Activated CD4-positive, CD25-positive, alpha-beta regulatory T cell treated with anti-CD3 and anti-CD28 coated beads, Interleukin-2, amount 50 U/mL, for 72 hours (primary cell): ENCODE results near the gene CHKA.

ENCODE experiments used
- DNase-seq: peaks from one replicate; pipeline ENCODE4 v3.0.0; 2021

CHKA gene

GRCh38 chr11:68030318-68031143, 90.7 kb downstream of the CHKA start, which contains the start of gene NDUFS8:
Gene NDUFS8 (plus strand): TSS chr11:68030681. CDS start chr11:68032152, 1,471 bp downstream.
- peak; percentile 94 for DNase-seq

GRCh38 chr11:68028802-68029545, 92.2 kb downstream of the CHKA start:
- no peak for DNase-seq

- DNase-seq: no peak
Observed at GRCh38 chr11:68027667-68028066, 93.5 kb downstream of the CHKA start.

DNA sequence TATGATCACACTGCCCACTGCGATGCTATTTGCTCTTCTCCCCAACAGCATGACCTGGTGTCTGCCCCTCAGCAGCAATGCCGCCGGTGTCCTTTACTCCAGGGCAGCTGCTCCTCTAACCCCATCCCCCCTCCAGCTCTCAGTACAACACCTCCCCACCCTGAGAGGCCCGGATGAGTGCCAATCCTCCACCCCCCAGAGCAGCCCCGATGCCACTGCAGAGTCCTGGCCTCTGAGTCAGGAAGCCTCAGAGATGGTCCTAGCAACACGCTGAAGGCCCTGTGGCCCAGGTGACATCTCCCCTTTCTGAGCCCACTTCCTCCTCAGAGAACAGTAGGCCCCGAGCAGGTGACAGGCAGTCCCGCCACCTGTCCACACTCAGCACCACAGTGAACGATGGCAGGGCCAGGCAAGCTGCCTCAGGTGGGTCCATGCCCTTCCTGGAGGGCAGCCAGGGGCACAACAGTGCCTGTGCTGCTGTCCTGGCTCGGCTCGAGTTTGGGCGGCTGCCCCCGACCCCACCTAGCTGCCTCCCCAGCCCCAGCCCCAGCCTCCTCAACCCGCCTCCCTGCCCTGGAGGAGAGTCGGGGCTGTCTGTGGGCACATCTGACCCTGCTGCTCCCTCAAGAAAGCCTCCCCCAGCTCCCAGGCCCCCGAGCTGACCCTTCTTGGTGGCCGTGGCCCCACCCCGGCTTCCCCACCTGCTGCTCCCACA, 94.6 kb downstream of the CHKA start:
- no peak for DNase-seq

GRCh38 chr11:68025047-68025446, 96.1 kb downstream of the CHKA start:
- no peak for DNase-seq

DNA sequence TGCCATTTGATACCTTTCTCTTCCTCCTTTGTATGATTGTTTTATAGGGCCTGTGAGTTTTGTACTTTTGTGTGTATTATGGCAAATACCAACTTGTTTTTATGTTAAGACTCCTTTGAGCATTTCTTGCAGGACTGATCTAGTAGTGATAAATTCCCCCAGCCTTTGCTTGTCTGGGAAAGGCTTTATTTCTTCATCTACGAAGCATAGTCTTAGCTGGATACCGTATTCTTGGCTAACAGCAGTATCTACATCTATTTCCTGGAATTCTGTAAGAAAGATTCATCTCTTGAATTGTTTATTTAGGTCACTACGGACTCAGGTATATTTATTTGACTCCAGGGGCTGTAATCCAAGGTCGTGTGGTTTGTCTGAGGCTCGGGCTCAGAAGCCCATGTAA, 96.7 kb downstream of the CHKA start:
- no peak for DNase-seq

DNA sequence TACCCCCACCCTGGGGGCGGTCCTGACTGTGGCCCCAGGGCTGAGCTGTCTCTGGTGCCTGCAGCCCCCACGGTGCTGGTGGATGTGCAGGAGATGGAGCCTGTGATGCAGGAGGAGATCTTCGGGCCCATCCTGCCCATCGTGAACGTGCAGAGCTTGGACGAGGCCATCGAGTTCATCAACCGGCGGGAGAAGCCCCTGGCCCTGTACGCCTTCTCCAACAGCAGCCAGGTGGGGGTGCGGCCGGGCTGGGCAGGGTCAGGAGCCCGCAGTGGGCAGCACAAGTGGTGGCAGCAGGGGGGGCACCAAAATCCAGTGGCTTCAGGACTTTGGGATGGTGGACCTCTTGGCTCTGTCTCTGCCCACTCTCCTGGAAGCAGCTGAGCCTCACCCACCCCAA, 98.7 kb downstream of the CHKA start:
- no peak for DNase-seq

GRCh38 chr11:68021167-68021787, 99.9 kb downstream of the CHKA start:
- DNase-seq: no peak

DNA sequence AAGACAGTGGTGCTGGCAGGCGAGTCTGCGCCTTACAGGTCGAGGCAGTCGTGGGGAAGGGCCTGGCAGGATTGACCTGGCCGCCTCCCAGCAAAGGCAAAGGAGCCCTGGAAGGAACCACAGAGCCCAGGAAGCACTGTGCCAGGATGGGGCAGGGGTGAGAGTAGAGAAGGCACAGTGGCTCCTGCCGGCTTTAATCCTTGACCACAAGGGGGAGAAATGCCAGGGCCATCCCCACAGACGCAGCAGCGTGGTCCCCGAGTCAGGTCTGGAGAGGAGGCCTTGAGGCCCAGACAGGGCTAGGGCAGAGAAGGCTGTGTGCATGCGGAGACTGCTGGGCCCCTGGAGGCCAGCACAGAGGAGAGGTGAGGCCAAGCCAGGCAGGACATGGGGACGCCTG, 100.6 kb downstream of the CHKA start:
- no peak for DNase-seq

DNA sequence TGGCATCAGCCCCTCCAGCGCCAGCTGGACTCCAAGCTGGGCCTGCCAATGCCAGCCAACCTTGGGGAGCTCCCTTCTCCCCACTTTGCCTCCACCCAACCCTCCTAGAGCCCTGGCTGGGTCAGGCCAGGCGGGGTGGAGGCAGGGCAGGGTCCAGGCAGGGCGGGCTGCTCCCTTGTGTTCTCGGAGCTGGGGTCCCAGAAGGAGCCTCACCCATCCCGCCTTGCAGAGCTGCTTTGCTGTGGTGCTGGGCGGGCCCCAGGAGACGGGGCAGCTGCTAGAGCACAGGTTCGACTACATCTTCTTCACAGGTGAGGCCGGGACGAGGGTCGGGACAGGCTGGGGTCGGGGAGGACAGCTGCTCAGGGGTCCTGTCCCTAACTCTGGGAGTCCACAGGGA, 101.7 kb downstream of the CHKA start:
- DNase-seq: no peak

DNA sequence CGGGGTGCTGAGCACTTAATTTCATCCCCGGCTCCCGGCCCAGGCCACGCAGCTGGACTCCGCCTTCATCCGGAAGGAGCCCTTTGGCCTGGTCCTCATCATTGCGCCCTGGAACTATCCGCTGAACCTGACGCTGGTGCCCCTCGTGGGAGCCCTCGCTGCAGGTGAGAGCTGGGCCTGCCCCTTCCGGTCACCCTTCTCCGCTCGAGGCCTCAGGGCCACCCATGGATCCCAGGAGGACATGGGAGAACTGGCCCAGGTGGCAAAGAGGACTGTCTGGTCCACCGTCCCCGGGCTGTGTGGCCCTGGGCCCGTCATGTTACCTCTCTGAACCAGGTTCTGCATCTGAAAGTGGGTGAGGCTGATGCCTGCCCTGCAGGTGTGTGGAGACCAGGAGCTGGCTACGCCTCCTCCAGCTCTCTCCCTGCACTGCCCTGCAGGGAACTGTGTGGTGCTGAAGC, 102.4 kb downstream of the CHKA start:
- DNase-seq: no peak

- DNase-seq: no peak
Observed at GRCh38 chr11:68017980-68018729, 103.0 kb downstream of the CHKA start.

DNA sequence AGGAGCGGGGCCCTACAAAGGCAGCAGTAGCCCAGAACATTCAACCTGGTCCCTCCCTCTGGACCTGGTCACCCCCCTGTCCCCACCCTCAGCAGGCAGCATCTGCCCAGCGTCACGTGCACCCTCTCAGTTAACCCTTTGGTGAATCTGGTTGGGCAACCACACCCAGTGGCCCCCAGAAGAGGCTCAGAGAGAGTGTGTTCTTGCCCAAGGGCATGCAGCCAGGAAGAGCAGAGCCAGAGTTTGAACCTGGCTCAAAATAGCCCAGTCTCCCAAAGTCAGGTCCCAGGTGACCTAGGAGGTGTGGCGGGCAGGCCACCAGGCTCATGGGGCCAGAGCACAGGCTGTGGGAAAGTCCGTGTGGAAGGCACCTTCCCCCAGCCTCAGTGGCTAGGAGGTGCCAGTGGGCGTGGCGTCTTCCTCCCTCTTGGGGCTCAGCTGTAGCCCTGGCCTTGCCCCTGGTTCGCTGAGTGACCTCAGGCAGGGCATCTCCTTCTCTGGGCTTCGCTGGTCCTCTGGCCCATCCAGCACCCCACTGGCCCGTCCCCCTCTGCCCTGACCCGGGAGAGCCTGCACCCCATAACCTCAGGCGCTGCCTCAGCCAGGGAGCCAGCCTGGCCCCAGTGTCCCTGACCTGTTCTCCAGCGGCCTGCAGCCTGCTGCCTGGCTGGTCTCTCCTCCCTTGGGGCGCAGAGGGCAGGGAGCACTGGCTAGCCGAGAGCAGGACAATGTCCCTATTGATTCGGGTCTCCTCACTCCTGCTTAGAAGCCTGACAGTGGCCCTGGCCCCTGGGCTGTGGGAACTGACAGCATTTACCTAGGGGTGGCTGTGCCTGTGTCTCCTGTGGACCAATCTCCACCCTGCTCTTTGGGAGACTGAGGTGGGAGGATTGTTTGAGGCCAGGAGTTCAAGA, 104.0 kb downstream of the CHKA start:
- no peak for DNase-seq

GRCh38 chr11:68016161-68016903, 104.9 kb downstream of the CHKA start:
- DNase-seq: no peak

- no peak for DNase-seq
Observed at GRCh38 chr11:68015467-68015866, 105.7 kb downstream of the CHKA start.

GRCh38 chr11:68014947-68015447, 106.2 kb downstream of the CHKA start:
- no peak for DNase-seq

DNA sequence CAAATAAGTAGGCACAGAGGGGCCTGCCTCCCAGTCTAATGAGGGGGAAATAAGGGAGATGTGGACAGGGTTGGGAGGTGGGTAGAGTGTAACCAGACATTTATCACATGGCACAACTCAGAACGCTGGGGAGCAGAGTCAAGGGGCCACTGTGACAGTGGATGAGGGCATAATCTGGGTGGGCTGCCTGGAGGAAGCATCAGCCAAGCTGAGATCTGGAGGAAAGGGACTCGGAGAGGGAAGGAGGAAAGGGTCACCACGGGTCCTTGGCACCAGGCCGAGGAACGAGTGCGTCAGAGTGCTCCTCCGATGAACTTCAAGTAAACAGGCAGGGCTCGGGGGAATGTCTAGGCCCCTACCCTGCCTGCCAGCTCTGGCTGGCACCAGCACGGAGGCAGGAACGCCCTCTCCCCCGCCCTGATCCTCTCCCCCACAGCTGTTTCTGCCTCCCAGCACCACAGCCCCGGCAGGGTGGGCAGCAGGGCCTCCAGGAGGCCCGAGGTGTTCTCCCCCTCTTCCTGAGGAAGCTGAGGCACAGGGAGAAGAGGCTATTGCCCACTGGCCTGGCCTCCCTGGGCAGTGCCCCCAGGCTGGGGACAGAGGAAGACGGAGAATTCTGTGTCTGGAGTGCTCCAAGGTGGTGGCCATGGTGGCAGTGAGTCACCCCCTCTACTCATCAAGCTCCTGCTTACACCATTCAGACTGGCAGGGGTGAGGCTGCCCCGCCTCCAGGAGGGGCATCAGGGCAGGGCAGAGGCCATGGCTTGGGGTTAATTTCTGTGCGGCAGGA, 106.8 kb downstream of the CHKA start:
- DNase-seq: no peak

GRCh38 chr11:68013611-68014156, 107.5 kb downstream of the CHKA start:
- no peak for DNase-seq
